ENCODE results near the gene ATP2C1. TPM values are rescaled to one million over a fixed set of nuclear protein-coding genes. Genes with fewer than 3 reads are reported as not detected.

Gene ATP2C1
- total and polyA plus RNA-seq, 2 of the 4 experiments (the other 2 are of a cell fraction) = 41.4 to 50.2 TPM

DNA sequence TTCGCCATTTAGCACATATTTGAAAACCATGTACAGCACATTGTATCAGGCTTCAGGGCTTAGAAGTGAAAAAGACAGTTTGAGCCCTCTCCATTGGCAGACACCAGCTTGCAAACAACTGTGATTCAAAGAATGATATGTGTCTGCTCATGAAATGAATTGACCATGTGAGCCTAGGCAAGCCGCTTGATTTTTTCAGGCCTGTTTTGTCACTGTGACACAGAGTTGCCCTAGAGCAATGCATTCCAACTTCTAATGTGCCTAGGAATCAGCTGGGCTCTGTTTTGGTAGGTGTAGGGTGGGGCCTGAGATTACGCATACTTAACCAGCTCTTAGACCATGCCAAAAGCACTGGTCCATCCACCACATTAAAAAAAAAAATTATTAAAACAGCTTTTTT, 53.0 kb downstream of the ATP2C1 start:
- H3K56ac ChIP-seq (ENCODE audit: extremely low read depth, insufficient read depth, low read length) = no peak overlapping the region
- no peak overlapping the region for H3K23ac ChIP-seq (ENCODE audit: low read depth, low read length)
- no peak overlapping the region for H3K14ac ChIP-seq (replicated peaks; ENCODE audit: low read depth, low read length)
- TF ChIP-seq RAD21 (IDR thresholded peaks at IDR 0.05; ENCODE audit: low read length) = no peak
- TF ChIP-seq CEBPB (IDR thresholded peaks at IDR 0.05; ENCODE audit: low read depth, low read length) = no peak
- TF ChIP-seq, protein P1, sequence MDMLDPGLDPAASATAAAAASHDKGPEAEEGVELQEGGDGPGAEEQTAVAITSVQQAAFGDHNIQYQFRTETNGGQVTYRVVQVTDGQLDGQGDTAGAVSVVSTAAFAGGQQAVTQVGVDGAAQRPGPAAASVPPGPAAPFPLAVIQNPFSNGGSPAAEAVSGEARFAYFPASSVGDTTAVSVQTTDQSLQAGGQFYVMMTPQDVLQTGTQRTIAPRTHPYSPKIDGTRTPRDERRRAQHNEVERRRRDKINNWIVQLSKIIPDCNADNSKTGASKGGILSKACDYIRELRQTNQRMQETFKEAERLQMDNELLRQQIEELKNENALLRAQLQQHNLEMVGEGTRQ (IDR thresholded peaks at IDR 0.05; ENCODE audit: low read depth, low read length) = no peak
- TF ChIP-seq BHLHE40 (IDR thresholded peaks at IDR 0.05; ENCODE audit: low read depth, low read length) = no peak
- TF ChIP-seq RCOR1 (IDR thresholded peaks at IDR 0.05; ENCODE audit: insufficient replicate concordance, low read length) = no peak
- TF ChIP-seq, protein P2, sequence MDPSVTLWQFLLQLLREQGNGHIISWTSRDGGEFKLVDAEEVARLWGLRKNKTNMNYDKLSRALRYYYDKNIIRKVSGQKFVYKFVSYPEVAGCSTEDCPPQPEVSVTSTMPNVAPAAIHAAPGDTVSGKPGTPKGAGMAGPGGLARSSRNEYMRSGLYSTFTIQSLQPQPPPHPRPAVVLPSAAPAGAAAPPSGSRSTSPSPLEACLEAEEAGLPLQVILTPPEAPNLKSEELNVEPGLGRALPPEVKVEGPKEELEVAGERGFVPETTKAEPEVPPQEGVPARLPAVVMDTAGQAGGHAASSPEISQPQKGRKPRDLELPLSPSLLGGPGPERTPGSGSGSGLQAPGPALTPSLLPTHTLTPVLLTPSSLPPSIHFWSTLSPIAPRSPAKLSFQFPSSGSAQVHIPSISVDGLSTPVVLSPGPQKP (IDR thresholded peaks at IDR 0.05; ENCODE audit: borderline replicate concordance, low read depth, low read length) = no peak
- no peak for TF ChIP-seq CHD1 (IDR thresholded peaks at IDR 0.05; ENCODE audit: low read depth, low read length)
- TF ChIP-seq POLR2A (IDR thresholded peaks at IDR 0.05; ENCODE audit: low read depth, low read length) = no peak
- no peak for TF ChIP-seq FOS (IDR thresholded peaks at IDR 0.05; ENCODE audit: low read depth, low read length)
- TF ChIP-seq MXI1 (IDR thresholded peaks at IDR 0.05; ENCODE audit: borderline replicate concordance, low read depth, low read length) = no peak
- no peak for TF ChIP-seq RFX5 (IDR thresholded peaks at IDR 0.05; ENCODE audit: low read depth, low read length)
- no peak for TF ChIP-seq MAZ (IDR thresholded peaks at IDR 0.05; ENCODE audit: borderline replicate concordance, low read depth, low read length)
- no peak for TF ChIP-seq NFE2L2 (IDR thresholded peaks at IDR 0.05; ENCODE audit: low read depth, low read length)
- TF ChIP-seq SMC3 (IDR thresholded peaks at IDR 0.05; ENCODE audit: low read depth, low read length) = no peak
- no peak for TF ChIP-seq MAFK (IDR thresholded peaks at IDR 0.05; ENCODE audit: low read depth, low read length)
- in situ Hi-C loops (cut with MboI; ENCODE audit: low sequenced_read_pairs) = no loop called here
- no peak overlapping the region for H2BK15ac ChIP-seq (ENCODE audit: low read depth, low read length)
- DNase-seq = no peak
- dilution Hi-C loops (cut with HindIII; ENCODE audit: low sequenced_read_pairs, unreplicated experiment) = no loop called here
- peaks cover 3% of the 10 kb centered on the region for H3K4me1 ChIP-seq (ENCODE audit: control insufficient read depth, insufficient read depth, low read length)
- no peak overlapping the region for H2BK5ac ChIP-seq (ENCODE audit: low read depth, low read length, poor library complexity, severe bottlenecking)
- H3K27ac ChIP-seq (ENCODE audit: insufficient read depth, low read length) = no peak overlapping the region
- no peak overlapping the region for H3K4me3 ChIP-seq (ENCODE audit: insufficient read depth, low read depth, low read length)
- no peak overlapping the region for H3K18ac ChIP-seq (ENCODE audit: low read depth, low read length)
- H4K91ac ChIP-seq (ENCODE audit: insufficient read depth, low read depth, low read length) = no peak overlapping the region
- no peak overlapping the region for H3K4me2 ChIP-seq (ENCODE audit: low read depth, low read length)
- ChIA-PET POLR2A (ENCODE audit: unreplicated experiment) (no interaction called here), CTCF (no interaction called here)
- peaks cover 9 to 32% of the 10 kb centered on the region in 2 experiments for H3K79me1 ChIP-seq (ENCODE audit: low read depth in 1 of 2, low read length in 2 of 2)
- H2BK120ac ChIP-seq (ENCODE audit: low read depth, low read length) = no peak overlapping the region
- H4K8ac ChIP-seq (ENCODE audit: low read depth in 2 of 2, low read length in 2 of 2) = no peak overlapping the region
- H3K36me3 ChIP-seq (ENCODE audit: control insufficient read depth, insufficient read depth, low read length) = peaks cover 15% of the 10 kb centered on the region
- no peaks in the 10 kb centered on the region for H3K9me1 ChIP-seq (ENCODE audit: insufficient read depth, low read length)
- H3K9me3 ChIP-seq (ENCODE audit: control insufficient read depth, insufficient read depth, low read length) = no peaks in the 10 kb centered on the region
- H2AK9ac ChIP-seq (replicated peaks; ENCODE audit: low read depth, low read length, poor library complexity) = no peak overlapping the region
- no peak overlapping the region for H2AK5ac ChIP-seq (ENCODE audit: low read depth, low read length)
- H4K20me1 ChIP-seq (ENCODE audit: insufficient read depth, low read length) = no peaks in the 10 kb centered on the region
- H4K5ac ChIP-seq (ENCODE audit: low read depth, low read length) = no peak overlapping the region
- no CpG with 5 or more reads among the region's 3 CpGs for WGBS, 2 experiments (ENCODE audit: extremely low coverage in 2 of 2, insufficient read length in 1 of 2)
- BruUV-seq (replicated peaks) = no TSS peak
- no peaks in the 10 kb centered on the region for H3K27me3 ChIP-seq (ENCODE audit: control insufficient read depth, insufficient read depth, low read length)
- no peak overlapping the region for H2BK20ac ChIP-seq (ENCODE audit: low read depth, low read length)
- no peak overlapping the region for H3K4ac ChIP-seq (ENCODE audit: low read depth, low read length)
- no peak overlapping the region for H2AFZ ChIP-seq (replicated peaks; ENCODE audit: low read length, poor library complexity)
- ATAC-seq (ENCODE audit: low read depth) = no peak
- intact Hi-C loops (cut with micrococcal nuclease) = no loop called here
- no peak overlapping the region for H3K9ac ChIP-seq (ENCODE audit: low read depth, low read length)

Measured in IMR-90 (cell line).